H7 (cell line): ENCODE measurements around the gene C3orf20. TPM values are rescaled to one million over a fixed set of nuclear protein-coding genes. Genes with fewer than 3 reads are reported as not detected.

Experiments
- DNase-seq: peaks from one replicate; pipeline ENCODE4 v3.0.0; 2012
- H3K27me3 ChIP-seq: 2 replicates; pipeline ENCODE4 v1.6.0; 2011; ENCODE audit warnings: mild to moderate bottlenecking, low read length; ENCODE audit not compliant: control insufficient read depth, insufficient read depth
- H3K36me3 ChIP-seq: replicated peaks from 2 replicates; pipeline ENCODE4 v1.5.1; 2011; ENCODE audit warnings: low read length; ENCODE audit not compliant: control insufficient read depth, insufficient read depth
- H3K4me3 ChIP-seq: 2 replicates; pipeline ENCODE4 v1.5.1; 2011; ENCODE audit warnings: low read depth, mild to moderate bottlenecking, control low read depth, low read length, moderate library complexity; ENCODE audit not compliant: insufficient read depth
- total RNA-seq: library from RNA; depleted of rRNA; stranded (reverse); fragments of >200 nt; shearing (Covaris generic); gene quantifications from 2 replicates; pipeline ENCODE4 v1.2.3, GENCODE V29; 2014; rRNA removed

Gene C3orf20
- total RNA-seq, 1 experiment from 2014 or later, result 0.07 TPM

DNA sequence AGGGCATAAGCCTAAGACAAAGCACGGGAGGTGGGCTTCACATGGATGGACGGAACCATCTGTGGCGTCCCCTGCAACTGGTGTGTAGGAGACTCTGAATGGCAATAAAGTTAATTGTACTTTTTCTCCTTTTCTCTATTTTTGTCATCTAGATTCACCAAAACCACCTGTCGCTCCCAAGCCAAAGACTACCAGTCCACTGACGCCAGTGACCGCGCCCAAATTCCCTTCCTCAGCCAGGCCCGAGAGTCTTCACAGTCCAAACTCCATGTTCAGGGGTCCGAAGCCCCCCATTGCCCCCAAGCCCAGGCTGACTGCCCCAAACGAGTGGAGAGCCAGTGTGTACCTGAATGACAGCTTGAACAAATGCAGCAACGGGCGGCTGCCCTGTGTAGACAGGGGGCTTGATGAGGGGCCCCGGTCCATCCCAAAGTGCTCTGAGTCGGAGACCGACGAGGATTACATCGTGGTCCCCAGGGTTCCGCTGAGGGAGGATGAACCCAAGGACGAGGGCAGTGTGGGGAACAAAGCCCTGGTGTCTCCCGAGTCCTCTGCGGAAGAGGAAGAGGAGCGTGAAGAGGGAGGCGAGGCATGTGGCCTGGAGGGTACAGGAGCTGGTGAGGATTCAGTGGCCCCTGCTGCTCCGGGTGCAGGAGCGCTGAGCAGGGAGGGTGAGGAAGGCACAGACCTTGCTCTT is 144.0 kb downstream of the C3orf20 start, which contains the start of gene FGD5:
FGD5 (plus strand) TSS at position 159 of the 697 bp plus-strand sequence; CDS start at position 269, 110 bp downstream.
- no peak within 1 kb of the TSS for H3K4me3 ChIP-seq
- H3K27me3 ChIP-seq, result no peaks in the 10 kb centered on the region
- no peak for DNase-seq
- H3K36me3 ChIP-seq, result peaks cover 6% of the 10 kb centered on the region

DNA sequence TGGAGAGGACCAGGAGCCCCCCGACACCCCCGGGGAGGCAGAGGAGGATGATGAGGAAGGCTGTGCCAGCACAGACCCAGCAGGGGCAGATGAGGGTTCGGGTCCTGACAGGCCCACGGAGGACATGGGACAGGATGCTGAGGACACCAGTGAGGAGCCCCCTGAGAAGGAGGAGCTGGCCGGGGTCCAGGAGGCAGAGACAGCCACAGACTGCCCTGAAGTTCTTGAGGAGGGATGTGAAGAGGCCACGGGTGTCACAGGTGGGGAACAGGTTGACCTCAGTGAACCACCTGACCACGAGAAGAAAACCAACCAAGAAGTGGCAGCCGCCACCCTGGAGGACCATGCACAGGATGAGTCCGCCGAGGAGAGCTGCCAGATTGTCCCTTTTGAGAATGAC is 144.7 kb downstream of the C3orf20 start:
- Histone ChIP-seq H3K27me3 (no peaks in the 10 kb centered on the region), H3K36me3 (peaks cover 6% of the 10 kb centered on the region), H3K4me3 (no peak overlapping the region)
- no peak for DNase-seq

DNA sequence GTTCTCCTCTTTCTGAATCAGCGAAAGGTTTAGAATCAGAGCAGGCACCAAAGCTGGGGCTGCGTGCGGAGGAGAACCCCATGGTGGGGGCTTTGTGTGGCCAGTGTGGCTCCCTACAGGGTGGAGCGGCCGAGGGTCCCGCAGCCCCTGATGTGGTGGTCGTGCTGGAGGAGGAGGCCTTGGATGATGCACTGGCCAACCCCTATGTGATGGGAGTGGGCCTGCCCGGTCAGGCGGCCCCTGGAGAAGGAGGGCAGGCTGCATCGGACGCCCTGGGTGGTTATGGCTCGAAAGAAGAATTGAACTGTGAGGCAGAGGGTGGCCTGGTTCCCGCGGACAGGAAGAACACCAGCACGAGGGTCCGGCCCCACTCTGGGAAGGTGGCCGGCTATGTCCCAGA is 145.2 kb downstream of the C3orf20 start:
- H3K4me3 ChIP-seq, result no peak overlapping the region
- no peak for DNase-seq
- H3K36me3 ChIP-seq, result peaks cover 6% of the 10 kb centered on the region
- H3K27me3 ChIP-seq, result no peaks in the 10 kb centered on the region

DNA sequence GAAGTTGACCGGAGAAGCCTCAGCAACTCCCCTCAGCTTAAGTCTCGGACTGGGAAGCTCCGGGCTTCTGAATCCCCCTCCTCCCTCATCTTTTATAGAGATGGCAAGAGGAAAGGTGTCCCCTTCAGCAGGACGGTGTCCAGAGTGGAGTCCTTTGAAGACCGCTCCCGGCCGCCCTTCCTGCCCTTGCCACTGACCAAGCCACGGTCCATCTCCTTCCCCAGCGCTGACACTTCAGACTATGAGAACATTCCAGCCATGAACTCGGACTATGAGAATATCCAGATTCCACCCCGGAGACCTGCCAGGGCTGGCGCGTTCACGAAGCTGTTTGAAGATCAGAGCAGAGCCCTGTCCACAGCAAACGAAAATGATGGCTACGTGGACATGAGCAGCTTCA is 146.2 kb downstream of the C3orf20 start:
- no peaks in the 10 kb centered on the region for H3K27me3 ChIP-seq
- peaks cover 6% of the 10 kb centered on the region for H3K36me3 ChIP-seq
- DNase-seq, result no peak
- H3K4me3 ChIP-seq, result no peak overlapping the region

DNA sequence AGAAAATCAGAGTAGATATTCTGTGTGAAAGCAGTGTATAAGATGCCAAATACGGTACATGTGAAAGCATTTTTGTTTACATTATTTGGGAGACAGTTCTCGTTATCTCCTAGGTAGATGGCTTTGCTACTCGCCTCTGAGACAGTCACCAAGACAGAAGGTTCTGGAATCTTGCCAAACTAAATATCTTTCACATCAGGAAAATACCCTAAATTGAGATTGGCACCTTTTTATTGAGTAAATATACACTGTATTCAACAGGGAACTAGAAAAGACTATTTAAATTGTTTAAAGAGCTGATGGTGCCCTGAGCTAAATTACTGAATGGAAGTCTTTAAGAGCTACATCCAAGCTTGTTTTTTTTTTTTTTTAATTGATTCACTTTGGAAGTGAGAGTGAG is 147.2 kb downstream of the C3orf20 start:
- no peak for DNase-seq
- H3K36me3 ChIP-seq, result peaks cover 8% of the 10 kb centered on the region
- no peaks in the 10 kb centered on the region for H3K27me3 ChIP-seq
- H3K4me3 ChIP-seq, result no peak overlapping the region

Other genes starting within 250 kb of the C3orf20 start
- gene GRIP2, start 134.8 kb upstream of the C3orf20 start, total RNA-seq, result 2.2 and 2.9 TPM in 2 replicates
- gene CCDC174, start 23.4 kb upstream of the C3orf20 start, total RNA-seq, result 8.4 and 15.6 TPM in 2 replicates
- 19.8 and 25.8 TPM in 2 replicates for gene FGD5, start 143.8 kb downstream of the C3orf20 start, total RNA-seq